SKM-1 (cell line): ENCODE measurements around the gene CORO7.
"Not testable (repeated sequence)": the region's sequence is repeated elsewhere in the genome, so short reads cannot be mapped to it uniquely, and the experiment has no call there.

ENCODE experiments used
- DNase-seq: peaks from one replicate; lab custom pipeline; 2025; ENCODE audit not compliant: unreplicated experiment; lab: John Stamatoyannopoulos, UW

Gene CORO7

GRCh38 chr16:4340443-4340842 lies 76.0 kb downstream of the CORO7 start:
- DNase-seq = no peak

GRCh38 chr16:4339909-4340308 lies 76.5 kb downstream of the CORO7 start:
- no peak for DNase-seq

- DNase-seq = no peak
Measured at GRCh38 chr16:4339455-4339854, 76.9 kb downstream of the CORO7 start.

- DNase-seq = no peak
Measured at GRCh38 chr16:4338712-4339299, 77.6 kb downstream of the CORO7 start.

GRCh38 chr16:4338125-4338582 lies 78.2 kb downstream of the CORO7 start:
- DNase-seq = no peak

GRCh38 chr16:4337540-4338088 lies 78.8 kb downstream of the CORO7 start:
- no peak for DNase-seq

- DNase-seq = no peak
Measured at GRCh38 chr16:4336701-4337539, 79.5 kb downstream of the CORO7 start.

GRCh38 chr16:4334724-4335495 lies 81.5 kb downstream of the CORO7 start:
- DNase-seq = no peak

GRCh38 chr16:4333714-4334113 lies 82.7 kb downstream of the CORO7 start:
- DNase-seq = not testable (repeated sequence)

GRCh38 chr16:4333308-4333638 lies 83.1 kb downstream of the CORO7 start:
- no peak for DNase-seq

- DNase-seq = no peak
Measured at GRCh38 chr16:4332623-4333307, 83.6 kb downstream of the CORO7 start.

GRCh38 chr16:4332083-4332482 lies 84.3 kb downstream of the CORO7 start:
- no peak for DNase-seq

GRCh38 chr16:4330277-4330874 lies 86.0 kb downstream of the CORO7 start:
- peak; percentile 36 for DNase-seq

- no peak for DNase-seq
Measured at GRCh38 chr16:4328782-4329775, 87.3 kb downstream of the CORO7 start.

- DNase-seq = peak; percentile 47
Measured at GRCh38 chr16:4328046-4328781, 88.2 kb downstream of the CORO7 start.

- no peak for DNase-seq
Measured at GRCh38 chr16:4327386-4328045, 88.9 kb downstream of the CORO7 start.

GRCh38 chr16:4325253-4325758 lies 91.1 kb downstream of the CORO7 start:
- DNase-seq = peak; percentile 34
